Natural killer cell (primary cell): ENCODE measurements around the gene C4orf50. TPM values are rescaled to one million over a fixed set of nuclear protein-coding genes. Genes with fewer than 3 reads are reported as not detected.

Experiments used
- ATAC-seq, 3 donors: fragments of 150-1000 bp in 2 of 3; fragments of 200-7000 bp in 1 of 3; cut with Tn5 transposase; 1 replicate in 1 of 3; 2 replicates in 2 of 3; pipeline ENCODE4 v1.10.0; 2021; ENCODE audit warnings: mild to moderate bottlenecking in 2 of 3, moderate library complexity in 2 of 3
- DNase-seq, 2 donors: peaks; one replicate each; pipeline versions ENCODE4 v3.0.0 to v3.0.0-alpha.2; 2013 to 2021; ENCODE audit warnings: mixed read lengths in 1 of 2
- H3K27ac ChIP-seq: one replicate; pipeline ENCODE4 v1.5.1; 2013; ENCODE audit warnings: mild to moderate bottlenecking, low read length
- H3K27me3 ChIP-seq: one replicate; pipeline ENCODE4 v1.6.1; 2013; ENCODE audit warnings: low read length; ENCODE audit not compliant: control insufficient read depth, insufficient read depth
- H3K36me3 ChIP-seq: one replicate; pipeline ENCODE4 v1.6.1; 2013; ENCODE audit warnings: low read length; ENCODE audit not compliant: control insufficient read depth, insufficient read depth
- H3K4me1 ChIP-seq: one replicate; pipeline ENCODE4 v1.6.1; 2013; ENCODE audit warnings: low read length; ENCODE audit not compliant: control insufficient read depth, insufficient read depth
- H3K4me3 ChIP-seq: one replicate; pipeline ENCODE4 v1.5.1; 2013; ENCODE audit warnings: low read length
- H3K9me3 ChIP-seq: one replicate; pipeline ENCODE4 v1.6.1; 2013; ENCODE audit warnings: low read length; ENCODE audit not compliant: control insufficient read depth, insufficient read depth
- H3K27ac Mint-ChIP-seq, 2 donors: one replicate each; pipeline ENCODE4 v1.8.0; 2022; ENCODE audit warnings: mild to moderate bottlenecking in 2 of 2, mixed read lengths in 2 of 2, moderate library complexity in 1 of 2
- H3K27me3 Mint-ChIP-seq, 2 donors: one replicate each; pipeline ENCODE4 v1.8.0; 2022; ENCODE audit warnings: low read depth in 2 of 2, mixed read lengths in 2 of 2
- H3K36me3 Mint-ChIP-seq: one replicate; pipeline ENCODE4 v1.8.0; 2022; ENCODE audit warnings: mixed read lengths
- H3K4me1 Mint-ChIP-seq, 2 donors: one replicate each; pipeline ENCODE4 v1.8.0; 2022; ENCODE audit warnings: mixed read lengths in 2 of 2
- H3K4me3 Mint-ChIP-seq: one replicate; pipeline ENCODE4 v1.8.0; 2022; ENCODE audit warnings: mild to moderate bottlenecking, moderate library complexity, mixed read lengths
- H3K9me3 Mint-ChIP-seq, 2 donors: one replicate each; pipeline ENCODE4 v1.8.0; 2022; ENCODE audit warnings: mixed read lengths in 2 of 2
- CTCF ChIP-seq: fragments of 200-600 bp; IDR thresholded peaks from one replicate; pipeline ENCODE4 v1.8.0; 2022; ENCODE audit warnings: antibody characterized with exemption
- WGBS: methylation state at CpG from one replicate; pipeline ENCODE4 v1.1.7; 2013; ENCODE audit warnings: missing lambda C conversion rate; ENCODE audit not compliant: insufficient coverage; 5-methylcytosine and 5-hydroxymethylcytosine counted together
- intact Hi-C: fragments of 100-400 bp; cut with micrococcal nuclease; formaldehyde crosslinking; loops from one replicate; pipeline ENCODE4 v1.14.2; 2022
- total RNA-seq, 4 donors: library from RNA; stranded (reverse); fragments of 120-200 nt in 1 of 4; gene quantifications; one replicate each; pipeline versions ENCODE4 v1.2.3 to v1.2.4, GENCODE V29; 2013 to 2022

C4orf50 gene
- total RNA-seq, 3 donors from 2014 or later (not counting 1 experiment from before 2014, with no cell fraction given): 0.63 to 2.7 (median 1.8) TPM

- Mint-ChIP-seq H3K4me3 (no peak overlapping the region), H3K9me3 (no peaks in the 10 kb centered on the region), H3K4me1 (no peaks in the 10 kb centered on the region), H3K27me3 (no peaks in the 10 kb centered on the region), H3K27ac (no peak overlapping the region), H3K36me3 (no peaks in the 10 kb centered on the region)
- intact Hi-C loops: no loop called here
- H3K27ac ChIP-seq: no peak overlapping the region
- ATAC-seq (no peak), DNase-seq (no peak)
- no peaks in the 10 kb centered on the region for H3K9me3 ChIP-seq
- 89% methylated on average over 13 of the region's 13 CpGs for WGBS
- no peaks in the 10 kb centered on the region for H3K4me1 ChIP-seq
- H3K4me3 ChIP-seq: no peak overlapping the region
- H3K27me3 ChIP-seq: no peaks in the 10 kb centered on the region
- no peaks in the 10 kb centered on the region for H3K36me3 ChIP-seq
- no peak for TF ChIP-seq CTCF
These were observed 25.0 kb upstream of the C4orf50 start for GRCh38 chr4:6043188-6043587.

GRCh38 chr4:6042293-6043063 is 24.2 kb upstream of the C4orf50 start:
- Mint-ChIP-seq H3K4me1 (no peaks in the 10 kb centered on the region), H3K36me3 (no peaks in the 10 kb centered on the region)
- WGBS: 86% methylated on average over 21 of the region's 21 CpGs

GRCh38 chr4:6041800-6042199 is 23.6 kb upstream of the C4orf50 start:
- WGBS: 88% methylated on average over 5 of the region's 5 CpGs
- DNase-seq: no peak
- Histone ChIP-seq H3K4me1 (no peaks in the 10 kb centered on the region), H3K9me3 (no peaks in the 10 kb centered on the region), H3K4me3 (no peak overlapping the region), H3K27me3 (no peaks in the 10 kb centered on the region), H3K36me3 (no peaks in the 10 kb centered on the region), H3K27ac (no peak overlapping the region)
- no peaks in the 10 kb centered on the region for H3K36me3 Mint-ChIP-seq
- H3K27me3 Mint-ChIP-seq: no peaks in the 10 kb centered on the region
- H3K9me3 Mint-ChIP-seq: no peaks in the 10 kb centered on the region
- intact Hi-C loops: no loop called here
- H3K4me3 Mint-ChIP-seq: no peak overlapping the region
- ATAC-seq: no peak
- H3K27ac Mint-ChIP-seq: no peak overlapping the region
- no peaks in the 10 kb centered on the region for H3K4me1 Mint-ChIP-seq
- no peak for TF ChIP-seq CTCF

More at GRCh38 chr4:6042293-6043063, 24.2 kb upstream of the C4orf50 start:
- Histone ChIP-seq H3K27me3 (no peaks in the 10 kb centered on the region), H3K4me1 (no peaks in the 10 kb centered on the region), H3K36me3 (no peaks in the 10 kb centered on the region), H3K4me3 (no peak overlapping the region), H3K27ac (no peak overlapping the region), H3K9me3 (no peaks in the 10 kb centered on the region)
- H3K27ac Mint-ChIP-seq: no peak overlapping the region
- ATAC-seq (no peak), DNase-seq (no peak)
- TF ChIP-seq CTCF: no peak
- H3K9me3 Mint-ChIP-seq: no peaks in the 10 kb centered on the region
- H3K4me3 Mint-ChIP-seq: no peak overlapping the region
- intact Hi-C loops: no loop called here
- H3K27me3 Mint-ChIP-seq: no peaks in the 10 kb centered on the region

- intact Hi-C loops: no loop called here
- no peak overlapping the region for H3K27ac ChIP-seq
These were observed 20.5 kb upstream of the C4orf50 start for GRCh38 chr4:6038711-6039110.

More at GRCh38 chr4:6038711-6039110, 20.5 kb upstream of the C4orf50 start:
- 92% methylated on average over 8 of the region's 8 CpGs for WGBS
- H3K27ac Mint-ChIP-seq: no peak overlapping the region
- ATAC-seq (no peak), DNase-seq (no peak)
- H3K36me3 Mint-ChIP-seq: no peaks in the 10 kb centered on the region
- TF ChIP-seq CTCF: no peak
- no peaks in the 10 kb centered on the region for H3K36me3 ChIP-seq
- no peaks in the 10 kb centered on the region for H3K27me3 ChIP-seq
- no peaks in the 10 kb centered on the region for H3K27me3 Mint-ChIP-seq
- no peaks in the 10 kb centered on the region for H3K4me1 Mint-ChIP-seq
- no peak overlapping the region for H3K4me3 Mint-ChIP-seq
- no peak overlapping the region for H3K4me3 ChIP-seq
- H3K4me1 ChIP-seq: no peaks in the 10 kb centered on the region
- no peaks in the 10 kb centered on the region for H3K9me3 Mint-ChIP-seq
- no peaks in the 10 kb centered on the region for H3K9me3 ChIP-seq
